ENCODE data around the gene MINK1. TPM values are rescaled to one million over a fixed set of nuclear protein-coding genes. Genes with fewer than 3 reads are reported as not detected.

The MINK1 gene
- 10 to 100 TPM; 74.4 to 82.7 TPM for total RNA-seq

DNA sequence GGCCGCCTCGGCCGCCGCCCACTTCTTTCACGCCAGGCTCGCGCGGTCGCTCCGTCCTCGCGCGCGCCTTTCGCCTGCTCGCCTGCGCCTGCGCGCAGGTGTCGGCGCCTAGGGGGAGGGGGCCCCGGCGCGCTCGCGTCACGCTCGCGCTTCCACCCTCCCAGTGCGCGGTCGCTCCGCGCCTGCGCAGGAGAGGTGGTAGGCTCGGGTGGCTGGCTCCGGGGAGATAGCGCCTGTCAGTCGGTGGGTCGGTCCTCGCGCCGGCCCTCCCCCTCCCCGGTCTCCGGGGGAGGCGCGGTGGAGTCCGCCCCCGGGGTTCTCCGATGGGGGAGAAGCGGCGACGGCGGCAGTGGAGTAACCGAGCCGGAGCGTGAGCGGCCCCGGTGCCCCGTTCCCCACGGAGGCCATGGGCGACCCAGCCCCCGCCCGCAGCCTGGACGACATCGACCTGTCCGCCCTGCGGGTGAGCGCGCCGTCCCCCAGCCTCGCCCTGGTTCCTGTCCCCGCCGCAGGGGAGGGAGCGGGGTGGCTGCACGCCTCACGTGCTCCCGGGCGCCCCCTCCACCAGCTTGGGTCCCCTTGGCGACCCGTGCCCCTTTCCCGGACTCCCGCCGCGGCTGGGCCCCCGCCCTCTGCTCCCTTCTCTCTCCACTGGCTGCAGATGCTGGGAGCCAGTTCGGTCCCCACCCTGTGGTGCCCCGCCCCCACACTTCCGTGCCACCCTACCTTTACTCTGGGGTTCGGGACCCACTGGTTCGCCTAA, at the start of gene MINK1:
MINK1 (plus strand) TSS at position 163 of the 763 bp plus-strand sequence; CDS start at position 407, 244 bp downstream.
- ATAC-seq (replicated peaks in 1 of 2) (peak; percentile 90 to 91), DNase-seq (peak; percentile 89 to 91)
- no peaks in the 10 kb centered on the region for H3K9me3 Mint-ChIP-seq
- H3K36me3 Mint-ChIP-seq (ENCODE audit: insufficient read depth in 2 of 2) = peaks cover 0 to 2% of the 10 kb centered on the region in 2 donors
- peak within 1 kb of the TSS; percentile 86 to 96 for H3K4me3 Mint-ChIP-seq
- peaks cover 34% of the 10 kb centered on the region for H3K4me1 Mint-ChIP-seq (ENCODE audit: low read depth)
- no peaks in the 10 kb centered on the region for H3K27me3 Mint-ChIP-seq (ENCODE audit: low read depth)
- peak within 1 kb of the TSS; percentile 71 for H3K27ac Mint-ChIP-seq

GRCh38 chr17:4785311-4786105, 47.6 kb upstream of the MINK1 start:
- H3K4me3 Mint-ChIP-seq = peak overlapping the region; percentile 66
- H3K9me3 Mint-ChIP-seq = no peaks in the 10 kb centered on the region
- no peak for ATAC-seq (replicated peaks in 1 of 2)
- DNase-seq = peak in 1 of 2 donors; percentile 21
- H3K36me3 Mint-ChIP-seq (ENCODE audit: insufficient read depth in 2 of 2) = no peaks in the 10 kb centered on the region
- H3K27me3 Mint-ChIP-seq (ENCODE audit: low read depth) = peaks cover 55% of the 10 kb centered on the region
- H3K27ac Mint-ChIP-seq = no peak overlapping the region
- peaks cover 29% of the 10 kb centered on the region for H3K4me1 Mint-ChIP-seq (ENCODE audit: low read depth)

- H3K36me3 Mint-ChIP-seq (ENCODE audit: insufficient read depth in 2 of 2) = no peaks in the 10 kb centered on the region
- H3K4me1 Mint-ChIP-seq (ENCODE audit: low read depth) = peaks cover 35% of the 10 kb centered on the region
- no peak for ATAC-seq (replicated peaks in 1 of 2)
- peak in 1 of 2 donors; percentile 13 for DNase-seq
- H3K27ac Mint-ChIP-seq = no peak within 1 kb of the TSS
- H3K4me3 Mint-ChIP-seq = peak within 1 kb of the TSS; percentile 66
- no peaks in the 10 kb centered on the region for H3K9me3 Mint-ChIP-seq
- H3K27me3 Mint-ChIP-seq (ENCODE audit: low read depth) = peaks cover 52% of the 10 kb centered on the region
Observed at GRCh38 chr17:4786106-4786511, 47.0 kb upstream of the MINK1 start, which contains the start of gene VMO1. TSS of gene VMO1 (minus strand) at chr17:4786364. CDS start at chr17:4786352, 12 bp downstream.

- Mint-ChIP-seq H3K4me1 (ENCODE audit: low read depth) (peaks cover 38% of the 10 kb centered on the region), H3K4me3 (peak overlapping the region; percentile 66), H3K27ac (no peak overlapping the region), H3K36me3 (ENCODE audit: insufficient read depth in 2 of 2) (peaks cover 0 to 1% of the 10 kb centered on the region in 2 donors), H3K27me3 (ENCODE audit: low read depth) (peaks cover 52% of the 10 kb centered on the region), H3K9me3 (no peaks in the 10 kb centered on the region)
- DNase-seq (no peak), ATAC-seq (replicated peaks in 1 of 2) (no peak)
Observed at GRCh38 chr17:4786516-4786915, 46.6 kb upstream of the MINK1 start.

DNA sequence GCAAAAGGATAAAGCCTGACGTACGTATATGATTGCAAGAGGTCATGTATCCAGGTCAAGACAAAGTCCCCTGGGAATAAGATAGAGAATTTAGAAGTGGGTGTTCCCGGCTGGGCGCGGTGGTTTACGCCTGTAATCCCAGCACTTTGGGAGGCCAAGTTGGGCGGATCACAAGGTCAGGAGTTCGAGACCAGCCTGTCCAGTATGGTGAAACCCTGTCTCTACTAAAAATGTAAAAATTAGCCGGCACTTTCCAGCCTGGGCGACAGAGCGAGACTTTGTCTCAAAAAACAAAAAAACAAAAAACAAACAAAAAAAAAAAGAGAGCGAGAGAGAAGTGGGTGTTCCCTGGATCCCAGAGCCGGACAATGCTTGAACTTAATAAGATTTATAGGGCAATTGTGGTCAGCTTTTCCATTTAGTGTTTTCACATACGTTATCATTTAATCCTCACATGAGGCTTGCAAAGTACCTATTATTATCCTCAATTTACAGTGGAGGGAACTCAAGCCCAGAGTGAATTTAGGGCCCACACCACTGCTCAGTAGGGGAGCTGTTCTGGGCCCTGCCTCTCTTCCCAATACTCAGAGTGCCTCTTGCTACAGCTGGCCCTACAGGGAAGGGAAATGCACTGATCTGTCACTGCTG, 44.9 kb upstream of the MINK1 start:
- Mint-ChIP-seq H3K27ac (no peak overlapping the region), H3K4me3 (peak overlapping the region; percentile 23 to 63), H3K27me3 (ENCODE audit: low read depth) (peaks cover 42% of the 10 kb centered on the region), H3K36me3 (ENCODE audit: insufficient read depth in 2 of 2) (peaks cover 0 to 1% of the 10 kb centered on the region in 2 donors), H3K4me1 (ENCODE audit: low read depth) (peaks cover 38% of the 10 kb centered on the region), H3K9me3 (no peaks in the 10 kb centered on the region)
- no peak for DNase-seq
- ATAC-seq (replicated peaks in 1 of 2) = no peak

GRCh38 chr17:4788807-4789700, 44.1 kb upstream of the MINK1 start, which contains the start of gene GLTPD2:
TSS of gene GLTPD2 (plus strand) at chr17:4788964. CDS start at chr17:4789012, 48 bp downstream.
- DNase-seq (no peak), ATAC-seq (replicated peaks in 1 of 2) (no peak)
- Mint-ChIP-seq H3K27ac (no peak within 1 kb of the TSS), H3K27me3 (ENCODE audit: low read depth) (peaks cover 34% of the 10 kb centered on the region), H3K4me3 (peak within 1 kb of the TSS; percentile 80 to 95), H3K4me1 (ENCODE audit: low read depth) (peaks cover 38% of the 10 kb centered on the region), H3K36me3 (ENCODE audit: insufficient read depth in 2 of 2) (peaks cover 0 to 1% of the 10 kb centered on the region in 2 donors), H3K9me3 (no peaks in the 10 kb centered on the region)

GRCh38 chr17:4789701-4789950, 43.5 kb upstream of the MINK1 start:
- no peak for DNase-seq
- Mint-ChIP-seq H3K27ac (no peak overlapping the region), H3K9me3 (no peaks in the 10 kb centered on the region), H3K4me3 (peak overlapping the region; percentile 80 to 95), H3K27me3 (ENCODE audit: low read depth) (peaks cover 29% of the 10 kb centered on the region), H3K4me1 (ENCODE audit: low read depth) (peaks cover 38% of the 10 kb centered on the region), H3K36me3 (ENCODE audit: insufficient read depth in 2 of 2) (peaks cover 0 to 1% of the 10 kb centered on the region in 2 donors)
- ATAC-seq (replicated peaks in 1 of 2) = no peak

DNA sequence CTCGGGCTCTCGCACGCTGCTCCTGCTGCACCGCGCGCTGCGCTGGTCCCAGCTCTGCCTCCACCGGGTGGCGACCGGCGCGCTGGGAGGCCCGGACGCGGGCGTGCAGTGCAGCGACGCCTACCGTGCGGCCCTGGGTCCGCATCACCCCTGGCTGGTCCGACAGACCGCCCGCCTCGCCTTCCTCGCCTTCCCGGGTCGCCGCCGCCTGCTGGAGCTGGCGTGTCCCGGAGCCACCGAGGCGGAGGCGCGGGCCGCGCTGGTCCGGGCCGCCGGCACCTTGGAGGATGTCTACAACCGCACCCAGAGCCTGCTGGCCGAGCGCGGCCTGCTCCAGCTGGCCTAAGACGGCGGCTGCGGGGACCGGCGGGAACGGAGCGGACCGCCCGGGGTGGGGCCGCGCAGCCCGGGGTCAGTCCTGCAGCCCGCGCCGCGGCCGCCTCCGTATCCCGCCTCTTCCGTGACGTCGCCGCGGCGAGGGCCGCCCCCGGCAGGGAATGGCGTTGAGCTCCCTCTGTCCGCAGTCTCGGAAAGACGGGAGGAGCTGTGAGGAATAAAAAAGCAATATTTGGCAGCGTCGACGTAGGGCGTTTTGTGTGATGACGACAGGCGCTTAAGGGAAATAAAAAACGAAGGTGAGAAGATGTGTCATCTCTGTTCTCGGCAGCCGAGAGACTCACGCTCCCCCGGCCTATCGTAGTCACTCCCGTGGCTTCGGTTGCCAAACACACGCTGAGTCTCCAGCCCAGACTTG, 43.0 kb upstream of the MINK1 start:
- peak; percentile 90 to 92 for DNase-seq
- Mint-ChIP-seq H3K27ac (peak overlapping the region; percentile 56), H3K27me3 (ENCODE audit: low read depth) (peaks cover 25% of the 10 kb centered on the region), H3K36me3 (ENCODE audit: insufficient read depth in 2 of 2) (peaks cover 0 to 1% of the 10 kb centered on the region in 2 donors), H3K9me3 (no peaks in the 10 kb centered on the region), H3K4me3 (peak overlapping the region; percentile 80 to 95), H3K4me1 (ENCODE audit: low read depth) (peaks cover 38% of the 10 kb centered on the region)
- peak; percentile 90 for ATAC-seq (replicated peaks in 1 of 2)

GRCh38 chr17:4790705-4791088, 42.4 kb upstream of the MINK1 start:
- peaks cover 25% of the 10 kb centered on the region for H3K27me3 Mint-ChIP-seq (ENCODE audit: low read depth)
- DNase-seq (no peak), ATAC-seq (replicated peaks in 1 of 2) (no peak)
- H3K4me1 Mint-ChIP-seq (ENCODE audit: low read depth) = peaks cover 36% of the 10 kb centered on the region
- H3K4me3 Mint-ChIP-seq = peak overlapping the region; percentile 76 to 95
- peaks cover 0 to 1% of the 10 kb centered on the region in 2 donors for H3K36me3 Mint-ChIP-seq (ENCODE audit: insufficient read depth in 2 of 2)
- no peaks in the 10 kb centered on the region for H3K9me3 Mint-ChIP-seq
- H3K27ac Mint-ChIP-seq = peak overlapping the region; percentile 56

DNA sequence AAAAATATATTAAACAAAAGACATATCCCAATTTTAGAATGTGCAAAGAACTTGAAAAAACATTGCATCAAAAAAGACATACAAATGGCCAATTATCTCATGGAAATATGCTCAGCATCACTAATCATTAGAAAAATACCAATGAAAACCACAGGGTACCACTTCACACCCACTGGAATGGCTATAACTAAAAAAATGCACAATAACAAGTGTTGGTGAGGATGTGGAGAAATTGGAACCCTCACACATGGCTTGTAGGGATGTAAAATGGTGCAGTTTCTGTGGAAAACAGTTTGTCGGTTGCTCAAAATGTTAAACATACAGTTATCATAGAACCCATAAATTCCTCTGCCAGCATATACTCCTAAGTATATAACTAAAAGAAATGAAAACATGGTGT, 38.0 kb upstream of the MINK1 start:
- Mint-ChIP-seq H3K36me3 (ENCODE audit: insufficient read depth in 2 of 2) (peaks cover 3 to 8% of the 10 kb centered on the region in 2 donors), H3K4me3 (peak overlapping the region in 1 of 2 donors; percentile 98), H3K27me3 (ENCODE audit: low read depth) (no peaks in the 10 kb centered on the region), H3K9me3 (no peaks in the 10 kb centered on the region), H3K27ac (peak overlapping the region; percentile 98), H3K4me1 (ENCODE audit: low read depth) (peaks cover 29% of the 10 kb centered on the region)
- ATAC-seq (replicated peaks in 1 of 2) (no peak), DNase-seq (no peak)

GRCh38 chr17:4796552-4796920, 36.6 kb upstream of the MINK1 start:
- DNase-seq (peak; percentile 39 to 42), ATAC-seq (replicated peaks in 1 of 2) (peak; percentile 33 to 35)
- peak overlapping the region; percentile 98 for H3K27ac Mint-ChIP-seq
- peaks cover 3 to 7% of the 10 kb centered on the region in 2 donors for H3K36me3 Mint-ChIP-seq (ENCODE audit: insufficient read depth in 2 of 2)
- H3K4me1 Mint-ChIP-seq (ENCODE audit: low read depth) = peaks cover 26% of the 10 kb centered on the region
- no peaks in the 10 kb centered on the region for H3K27me3 Mint-ChIP-seq (ENCODE audit: low read depth)
- peak overlapping the region; percentile 98 to 99 for H3K4me3 Mint-ChIP-seq
- no peaks in the 10 kb centered on the region for H3K9me3 Mint-ChIP-seq

Data from activated T-cell treated with anti-CD3 and anti-CD28 coated beads, Interleukin-2, amount 50 U/mL, for 72 hours (primary cell).